H1 (cell line): ENCODE data around the gene SLC24A4. TPM values are rescaled to one million over a fixed set of nuclear protein-coding genes. Genes with fewer than 3 reads are reported as not detected.

Experiments
- CTCF ChIA-PET: fragments of 300-600 bp; sonication (Branson Sonifier 250); formaldehyde crosslinking; loops from one replicate; lab custom pipeline; 2021; ENCODE audit not compliant: partially characterized antibody; lab: Charles Lee
- POLR2A ChIA-PET: fragments of 300-600 bp; sonication (Branson Sonifier 250); formaldehyde crosslinking; loops from one replicate; lab custom pipeline; 2021; ENCODE audit warnings: inconsistent platforms; ENCODE audit not compliant: partially characterized antibody; lab: Charles Lee
- DNase-seq, 2 experiments: peaks; one replicate each; pipeline versions ENCODE4 v3.0.0 to v3.0.0-alpha.2; 2010 to 2022; ENCODE audit warnings: low spot score in 2 of 2, low read depth in 1 of 2, mixed read lengths in 1 of 2
- FAIRE-seq: peaks from 2 replicates; lab custom pipeline; 2011; peaks lifted over from hg19 to GRCh38; lab: Jason Lieb, UNC
- H2AFZ ChIP-seq: 2 replicates; pipeline ENCODE4 v1.8.1; 2012; ENCODE audit warnings: low read length, inconsistent platforms
- H2AK5ac ChIP-seq: 2 replicates; pipeline ENCODE4 v1.6.1; 2013; ENCODE audit warnings: low read depth, low read length
- H2BK120ac ChIP-seq: replicated peaks from 2 replicates; pipeline ENCODE3; 2013; ENCODE audit warnings: low read depth, low read length, inconsistent platforms
- H2BK12ac ChIP-seq: 2 replicates; pipeline ENCODE4 v1.6.1; 2013; ENCODE audit warnings: low read depth, low read length
- H2BK15ac ChIP-seq: 2 replicates; pipeline ENCODE4 v1.6.1; 2013; ENCODE audit warnings: low read length
- H2BK20ac ChIP-seq: 2 replicates; pipeline ENCODE4 v1.6.1; 2013; ENCODE audit warnings: low read length
- H2BK5ac ChIP-seq: 2 replicates; pipeline ENCODE4 v1.6.1; 2013; ENCODE audit warnings: low read depth, low read length
- H3K14ac ChIP-seq: 2 replicates; pipeline ENCODE4 v1.6.1; 2013; ENCODE audit warnings: inconsistent platforms; ENCODE audit not compliant: insufficient read length
- H3K18ac ChIP-seq: 2 replicates; pipeline ENCODE4 v1.6.1; 2013; ENCODE audit warnings: low read length; ENCODE audit errors: extremely low read depth
- H3K23ac ChIP-seq: 2 replicates; pipeline ENCODE4 v1.6.1; 2013; ENCODE audit warnings: inconsistent platforms; ENCODE audit not compliant: insufficient read length
- H3K23me2 ChIP-seq: 2 replicates; pipeline ENCODE4 v1.6.1; 2013; ENCODE audit warnings: low read depth, low read length
- H3K27ac ChIP-seq: 2 replicates; pipeline ENCODE4 v1.6.1; 2011; ENCODE audit warnings: low read depth, low read length, inconsistent platforms
- H3K27me3 ChIP-seq, 4 experiments: replicated peaks in 1 of 4; 1 replicate in 1 of 4; 2 replicates in 3 of 4; pipeline versions ENCODE4 v1.6.1 to v1.8.1; 2011 to 2013; ENCODE audit warnings: low read length in 3 of 4, mild to moderate bottlenecking in 3 of 4, inconsistent platforms in 2 of 4, mixed read lengths in 2 of 4, moderate library complexity in 1 of 4; ENCODE audit not compliant: control insufficient read depth in 3 of 4, insufficient read depth in 3 of 4; ENCODE audit errors: extremely low read depth in 1 of 4
- H3K36me3 ChIP-seq, 4 experiments: 2 replicates each; pipeline versions ENCODE4 v1.6.1 to v1.8.1; 2011 to 2013; ENCODE audit warnings: mild to moderate bottlenecking in 4 of 4, low read length in 3 of 4, moderate library complexity in 2 of 4, control low read depth in 1 of 4, inconsistent platforms in 1 of 4; ENCODE audit not compliant: insufficient read depth in 4 of 4, control insufficient read depth in 2 of 4
- H3K4ac ChIP-seq: replicated peaks from 2 replicates; pipeline ENCODE3; 2013; ENCODE audit warnings: low read length, low read depth, mixed read lengths, inconsistent platforms; ENCODE audit not compliant: insufficient read length
- H3K4me1 ChIP-seq, 4 experiments: replicated peaks in 1 of 4; 1 replicate in 1 of 4; 2 replicates in 3 of 4; pipeline versions ENCODE4 v1.6.1 to v1.8.1; 2011 to 2013; ENCODE audit warnings: low read length in 3 of 4, inconsistent platforms in 2 of 4, mixed read lengths in 1 of 4; ENCODE audit not compliant: insufficient read depth in 4 of 4, control insufficient read depth in 3 of 4
- H3K4me2 ChIP-seq, 2 experiments: 2 replicates each; pipeline versions ENCODE4 v1.6.1 to v1.8.1; 2011 to 2013; ENCODE audit warnings: low read depth in 2 of 2, low read length in 2 of 2, control low read depth in 1 of 2, inconsistent platforms in 1 of 2, mild to moderate bottlenecking in 1 of 2; ENCODE audit not compliant: insufficient read depth in 1 of 2
- H3K4me3 ChIP-seq, 4 experiments: fragments of 200-600, 300-600 bp in 1 of 4; sonication (generic), shearing (Covaris generic), sonication (Bioruptor Twin) in 1 of 4; 2 replicates each; pipeline versions ENCODE4 v1.5.1 to v1.8.1; 2011 to 2016; ENCODE audit warnings: low read length in 4 of 4, low read depth in 3 of 4, control low read depth in 2 of 4, inconsistent platforms in 2 of 4, mild to moderate bottlenecking in 2 of 4, mixed read lengths in 1 of 4, moderate library complexity in 1 of 4; ENCODE audit not compliant: insufficient read depth in 2 of 4; ENCODE audit errors: extremely low read depth in 1 of 4
- H3K56ac ChIP-seq: replicated peaks from 2 replicates; pipeline ENCODE3; 2013; ENCODE audit warnings: low read depth, mild to moderate bottlenecking, mixed read lengths, low read length, inconsistent platforms; ENCODE audit not compliant: insufficient read length
- H3K79me1 ChIP-seq: 2 replicates; pipeline ENCODE4 v1.6.1; 2013; ENCODE audit warnings: low read depth, low read length, control low read depth
- H3K79me2 ChIP-seq, 2 experiments: 2 replicates each; pipeline versions ENCODE4 v1.6.1 to v1.8.1; 2012 to 2013; ENCODE audit warnings: low read length in 2 of 2, mild to moderate bottlenecking in 2 of 2, inconsistent platforms in 1 of 2; ENCODE audit not compliant: insufficient read depth in 2 of 2, control insufficient read depth in 1 of 2
- H3K9ac ChIP-seq, 4 experiments: replicated peaks in 1 of 4; 1 replicate in 1 of 4; 2 replicates in 3 of 4; pipeline versions ENCODE4 v1.6.1 to v1.8.1; 2011 to 2013; ENCODE audit warnings: low read depth in 3 of 4, low read length in 3 of 4, control low read depth in 2 of 4, mild to moderate bottlenecking in 2 of 4, moderate library complexity in 2 of 4, inconsistent platforms in 1 of 4; ENCODE audit errors: extremely low read depth in 1 of 4
- H3K9me3 ChIP-seq, 2 experiments: 2 replicates each; pipeline versions ENCODE4 v1.6.1 to v1.8.1; 2012 to 2013; ENCODE audit warnings: mild to moderate bottlenecking in 2 of 2, moderate library complexity in 2 of 2, control low read depth in 1 of 2, inconsistent platforms in 1 of 2, low read depth in 1 of 2, low read length in 1 of 2, mixed read lengths in 1 of 2; ENCODE audit not compliant: insufficient read depth in 2 of 2
- H4K20me1 ChIP-seq, 2 experiments: replicated peaks in 1 of 2; 2 replicates each; pipeline versions ENCODE3 to v1.8.1; 2011 to 2013; ENCODE audit warnings: inconsistent platforms in 2 of 2, low read length in 2 of 2, mild to moderate bottlenecking in 1 of 2; ENCODE audit not compliant: insufficient read depth in 2 of 2, control insufficient read depth in 1 of 2
- H4K5ac ChIP-seq: 2 replicates; pipeline ENCODE4 v1.6.1; 2013; ENCODE audit warnings: low read length, low read depth, mixed read lengths, inconsistent platforms; ENCODE audit not compliant: insufficient read length
- H4K8ac ChIP-seq: 2 replicates; pipeline ENCODE4 v1.8.0; 2013; ENCODE audit warnings: mild to moderate bottlenecking, moderate library complexity, low read length, inconsistent platforms; ENCODE audit not compliant: insufficient read depth; ENCODE audit errors: extremely low read depth
- H4K91ac ChIP-seq: replicated peaks from 2 replicates; pipeline ENCODE3; 2013; ENCODE audit warnings: low read length, mixed read lengths, inconsistent platforms; ENCODE audit not compliant: insufficient read length
- ATF2 ChIP-seq: IDR thresholded peaks from 2 replicates; pipeline ENCODE4 v1.6.1; 2012; ENCODE audit warnings: low read length, inconsistent platforms
- CEBPB ChIP-seq: IDR thresholded peaks from 2 replicates; pipeline ENCODE4 v1.6.1; 2012; ENCODE audit warnings: low read depth, low read length
- CREB1 ChIP-seq: IDR thresholded peaks from 2 replicates; pipeline ENCODE4 v1.6.1; 2012; ENCODE audit warnings: inconsistent platforms
- CTCF ChIP-seq, 3 experiments: IDR thresholded peaks; 1 replicate in 2 of 3; 2 replicates in 1 of 3; pipeline versions ENCODE4 v1.5.1 to v1.6.1; 2011; ENCODE audit warnings: low read length in 3 of 3, mild to moderate bottlenecking in 3 of 3, inconsistent platforms in 2 of 3, low read depth in 1 of 3, moderate library complexity in 1 of 3; ENCODE audit not compliant: insufficient read depth in 1 of 3; ENCODE audit errors: control extremely low read depth in 1 of 3
- EZH2 ChIP-seq: fragments of 200-600 bp; sonication (generic); IDR thresholded peaks from 2 replicates; pipeline ENCODE4 v1.7.1; 2012; ENCODE audit warnings: low read depth, mild to moderate bottlenecking, moderate library complexity, low read length, inconsistent platforms; ENCODE audit not compliant: severe bottlenecking
- HDAC2 ChIP-seq, 2 experiments: fragments of 300-600 bp in 1 of 2; sonication (generic) in 1 of 2; IDR thresholded peaks; 2 replicates each; pipeline ENCODE4 v1.6.1; 2011 to 2012; ENCODE audit warnings: low read depth in 2 of 2, low read length in 2 of 2, mild to moderate bottlenecking in 2 of 2, moderate library complexity in 2 of 2, borderline replicate concordance in 1 of 2, inconsistent platforms in 1 of 2
- SUZ12 ChIP-seq: fragments of 200-600 bp; sonication (generic); IDR thresholded peaks from 2 replicates; pipeline ENCODE4 v1.6.1; 2012; ENCODE audit warnings: mild to moderate bottlenecking, inconsistent platforms, low read length, moderate library complexity, mixed read lengths
- WGBS, 2 experiments: shearing (Covaris generic) in 1 of 2; methylation state at CpG; one replicate each; pipeline versions ENCODE4 v1.1.6 to v1.1.7; 2013 to 2015; ENCODE audit warnings: low lambda C conversion rate in 2 of 2, mixed read lengths in 2 of 2, inconsistent platforms in 1 of 2, low coverage in 1 of 2, missing lambda C conversion rate in 1 of 2; ENCODE audit not compliant: insufficient replicate concordance in 2 of 2, insufficient coverage in 1 of 2, insufficient read length in 1 of 2; ENCODE audit errors: extremely low coverage in 1 of 2, missing lambda C conversion rate in 1 of 2; 5-methylcytosine and 5-hydroxymethylcytosine counted together
- polyA plus RNA-seq, 7 experiments: library from polyadenylated mRNA; depleted of rRNA in 3 of 7; stranded (reverse) in 5 of 7; unstranded in 2 of 7; fragments of >200 nt in 5 of 7; fragments of 200-250 nt in 2 of 7; gene quantifications; 1 replicate in 5 of 7; 2 replicates in 1 of 7; 4 replicates in 1 of 7; pipeline versions ENCODE4 v1.2.1 to v1.2.3, GENCODE V29; 2011 to 2013; ENCODE audit warnings: missing spikeins in 2 of 7, mixed read lengths in 2 of 7
- total RNA-seq: library from RNA; stranded (reverse); fragmentation: NEBNext Ultra II Directional; extraction: Animal tissue kit (Norgen Biotek cat#: 25700); gene quantifications from 2 replicates; pipeline ENCODE4 v1.2.1, GENCODE V29; 2021

Gene SLC24A4
- total and polyA plus RNA-seq, 2 of the 8 experiments (the other 6 are each of a cell fraction or from before 2014, with no cell fraction given) = 0.27 to 0.89 TPM

DNA sequence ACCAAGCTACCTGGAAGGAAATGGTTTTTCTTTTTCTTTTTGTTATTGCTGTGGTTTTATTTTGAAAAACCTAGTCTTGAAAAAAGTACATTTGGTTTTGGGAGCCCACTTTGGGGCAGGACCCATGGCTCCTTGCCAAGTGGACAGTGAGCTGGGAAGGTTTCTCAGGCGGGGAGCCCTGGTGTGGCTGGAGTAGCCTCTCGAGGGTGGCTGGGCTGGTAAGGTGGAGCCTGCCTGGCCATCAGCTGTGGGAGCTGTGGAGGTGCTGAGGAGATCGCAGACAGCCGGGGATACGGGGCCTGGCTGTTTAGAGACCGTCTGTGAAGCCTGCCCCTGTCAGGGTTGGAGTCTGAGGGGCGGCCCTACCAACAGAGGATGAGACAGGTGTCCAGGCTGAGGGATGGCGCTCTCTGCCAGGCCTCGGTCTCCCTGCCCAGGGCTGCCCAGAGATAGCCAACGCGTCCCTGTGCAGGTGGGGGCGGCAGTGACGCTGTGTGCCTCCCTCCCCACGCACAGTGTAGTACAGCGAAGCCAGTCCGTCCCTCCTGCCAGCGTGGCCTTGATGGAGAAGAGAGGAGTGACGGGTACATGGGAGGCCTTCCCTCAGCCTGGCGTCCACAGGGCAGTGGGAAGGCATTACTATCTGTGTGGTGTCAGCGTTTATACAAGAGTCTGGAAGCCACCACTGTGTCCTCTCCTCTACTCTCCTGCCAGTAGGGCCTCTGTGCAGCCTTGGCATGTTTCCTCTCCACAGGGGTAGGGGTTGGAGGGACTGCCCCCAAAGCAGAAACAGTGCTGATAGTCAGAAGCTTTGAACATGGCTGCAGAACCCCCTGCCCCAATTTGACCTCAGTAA, 196.5 kb downstream of the SLC24A4 start:
- WGBS, 2 experiments = 89% methylated on average over 19 of the region's 20 CpGs; no CpG with 5 or more reads in 1 of the 2 experiments
- no peak overlapping the region for H4K5ac ChIP-seq
- no peak overlapping the region for H3K23ac ChIP-seq
- H3K9ac ChIP-seq = no peak overlapping the region
- CTCF ChIA-PET = interaction anchor here (0.6 to 1.2 kb wide), 3 partner anchors 59 to 867 kb away, joined by 3 to 4 read pairs (median 3); no protein-coding TSS in a partner anchor
- H3K18ac ChIP-seq = no peak overlapping the region
- no peak overlapping the region for H2AFZ ChIP-seq
- 0 out of 7 replicates have a peak, but pooled peaks cover 0 to 2% (median under 1%) of the 10 kb centered on the region in 4 experiments for H3K4me1 ChIP-seq
- H3K79me2 ChIP-seq = no peaks in the 10 kb centered on the region
- H3K36me3 ChIP-seq = no peaks in the 10 kb centered on the region
- peaks cover 6% of the 10 kb centered on the region; the same call in 1 of the 2 replicates for H3K23me2 ChIP-seq
- H3K9me3 ChIP-seq = no peaks in the 10 kb centered on the region
- no peak overlapping the region; the same call in 1 of the 2 replicates for H2BK5ac ChIP-seq
- no peak overlapping the region for H4K91ac ChIP-seq
- no peak overlapping the region for H3K4ac ChIP-seq
- DNase-seq (no peak), FAIRE-seq (no peak)
- peaks cover 3 to 24% (median 13%) of the 10 kb centered on the region in 4 experiments; a peak in 6 of 7 replicates for H3K27me3 ChIP-seq
- H2AK5ac ChIP-seq = no peak overlapping the region
- H3K79me1 ChIP-seq = no peaks in the 10 kb centered on the region
- H3K4me2 ChIP-seq = no peak overlapping the region
- 0 out of 2 replicates have a peak overlapping the region, but pooled peaks have one; percentile 81 for H2BK15ac ChIP-seq
- H4K8ac ChIP-seq = no peak overlapping the region
- H2BK120ac ChIP-seq = no peak overlapping the region
- H3K14ac ChIP-seq = no peak overlapping the region
- H4K20me1 ChIP-seq = no peaks in the 10 kb centered on the region
- no peak overlapping the region for H2BK20ac ChIP-seq
- H3K4me3 ChIP-seq = no peak overlapping the region
- no peak overlapping the region for H3K56ac ChIP-seq
- no peak overlapping the region for H3K27ac ChIP-seq
- POLR2A ChIA-PET = no interaction called here
- H2BK12ac ChIP-seq = no peak overlapping the region
- TF ChIP-seq CEBPB (no peak), EZH2 (no peak), HDAC2 (IDR thresholded peaks at IDR 0.05; ENCODE audit: borderline replicate concordance in 1 of 2, low read depth in 2 of 2, low read length in 2 of 2) (no peak), CREB1 (no peak), CTCF (IDR thresholded peaks at IDR 0.05; ENCODE audit: control extremely low read depth in 1 of 3, insufficient read depth in 1 of 3, low read depth in 1 of 3, low read length in 3 of 3) (no peak), SUZ12 (no peak), ATF2 (no peak)
